Measurements from ENCODE around the gene TMEM248. TPM values are rescaled to one million over a fixed set of nuclear protein-coding genes. Genes with fewer than 3 reads are reported as not detected.

The TMEM248 gene
- total RNA-seq, 3 donors from 2014 or later, result 119 to 148 (median 120) TPM

DNA sequence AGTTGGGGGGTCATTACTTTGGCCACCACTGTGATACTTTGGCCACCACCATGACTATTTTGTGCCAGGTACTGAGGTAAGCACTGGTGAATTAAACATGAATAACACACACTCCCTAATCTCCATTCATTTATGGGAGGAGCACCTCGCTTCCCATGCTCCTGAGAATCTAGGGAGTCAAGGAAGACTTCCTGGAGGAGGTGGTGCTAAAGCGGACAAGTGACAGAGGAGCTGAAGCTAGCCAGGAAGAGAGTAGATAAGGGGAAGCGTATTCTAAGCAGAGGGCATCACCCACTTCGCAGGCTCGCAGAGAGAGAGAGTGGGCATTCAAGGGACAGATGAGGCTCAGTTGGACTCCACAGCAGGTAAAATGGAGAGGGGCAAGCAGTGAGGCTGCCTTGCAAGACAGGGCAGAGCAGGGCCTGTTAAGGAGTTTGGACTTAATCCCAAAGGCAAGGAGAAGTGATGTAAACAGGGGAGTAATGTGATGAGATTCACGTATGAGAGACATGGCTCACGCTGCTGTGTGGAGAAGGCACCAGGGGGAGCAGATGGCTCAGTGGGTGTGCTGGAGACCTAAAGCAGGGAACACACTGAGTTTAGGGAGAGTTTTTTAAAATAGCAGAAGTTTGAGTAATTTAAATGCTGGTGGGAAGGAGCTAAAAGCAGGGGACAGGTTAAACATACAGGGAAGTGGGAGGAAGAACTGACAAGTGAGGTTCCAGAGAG is 21.3 kb upstream of the TMEM248 start:
- no peak for TF ChIP-seq POLR2A (IDR thresholded peaks at IDR 0.05)
- Histone ChIP-seq H3K4me1 (no peaks in the 10 kb centered on the region), H3K27ac (no peak overlapping the region), H3K4me3 (no peak overlapping the region), H3K9me3 (no peaks in the 10 kb centered on the region), H3K27me3 (no peaks in the 10 kb centered on the region), H3K36me3 (no peaks in the 10 kb centered on the region)
- intact Hi-C loops (cut with DNase I; ENCODE audit: low total_unique reads), result no loop called here
- no peak for DNase-seq (ENCODE audit: low spot score in 2 of 2)

DNA sequence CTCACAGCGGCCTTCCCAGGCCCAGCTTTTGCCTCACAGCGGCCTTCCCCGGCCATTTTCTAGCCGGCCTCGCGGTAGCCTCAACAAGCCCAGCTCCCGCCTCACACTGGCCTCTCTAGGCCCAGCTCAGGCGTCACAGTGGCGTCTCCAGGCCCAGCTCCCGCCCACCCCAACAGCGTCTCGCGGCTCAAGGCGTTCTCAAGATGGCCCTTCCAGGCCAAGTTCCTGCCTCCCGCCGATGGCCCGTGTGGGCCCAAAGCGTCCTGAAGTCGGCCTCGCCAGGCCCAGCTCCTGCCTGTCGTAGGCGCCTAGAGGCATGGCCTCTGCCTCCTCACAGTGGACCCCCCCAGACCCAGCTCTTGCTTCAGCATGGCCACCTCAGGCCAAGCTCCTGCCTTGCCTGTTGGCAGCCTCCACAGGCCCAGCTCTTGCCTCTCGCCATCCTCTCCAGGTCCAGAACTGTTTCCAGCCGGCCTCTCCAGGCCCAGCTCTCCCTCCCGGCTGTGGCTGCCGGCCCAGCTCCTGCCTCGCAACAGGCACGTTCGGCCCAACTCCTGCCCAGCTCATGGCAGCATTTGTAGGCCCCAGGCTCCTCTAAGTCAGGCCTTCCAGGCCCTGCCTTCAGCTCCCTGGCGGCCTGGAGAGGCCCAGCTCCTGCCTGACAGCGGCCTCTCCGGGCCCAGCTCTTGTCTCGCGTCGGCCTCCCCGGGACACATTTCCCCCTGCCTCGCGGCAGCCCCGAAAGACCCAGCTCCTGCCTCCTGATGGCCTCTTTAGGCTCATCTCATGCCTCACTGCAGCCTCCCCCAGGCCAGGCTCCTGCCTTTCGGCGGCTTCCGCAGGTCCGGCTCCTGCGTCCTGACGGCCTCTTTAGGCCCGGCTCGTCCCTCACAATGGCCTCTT is 18.8 kb upstream of the TMEM248 start:
- no peaks in the 10 kb centered on the region for H3K27me3 ChIP-seq
- no peak overlapping the region for H3K4me3 ChIP-seq
- DNase-seq (ENCODE audit: low spot score in 2 of 2), result no peak
- H3K27ac ChIP-seq, result no peak overlapping the region
- no peak for TF ChIP-seq POLR2AphosphoS5 (IDR thresholded peaks at IDR 0.05)
- H3K4me1 ChIP-seq, result no peaks in the 10 kb centered on the region
- intact Hi-C loops (cut with DNase I; ENCODE audit: low total_unique reads), result no loop called here
- H3K9me3 ChIP-seq, result no peaks in the 10 kb centered on the region
- no peaks in the 10 kb centered on the region for H3K36me3 ChIP-seq

DNA sequence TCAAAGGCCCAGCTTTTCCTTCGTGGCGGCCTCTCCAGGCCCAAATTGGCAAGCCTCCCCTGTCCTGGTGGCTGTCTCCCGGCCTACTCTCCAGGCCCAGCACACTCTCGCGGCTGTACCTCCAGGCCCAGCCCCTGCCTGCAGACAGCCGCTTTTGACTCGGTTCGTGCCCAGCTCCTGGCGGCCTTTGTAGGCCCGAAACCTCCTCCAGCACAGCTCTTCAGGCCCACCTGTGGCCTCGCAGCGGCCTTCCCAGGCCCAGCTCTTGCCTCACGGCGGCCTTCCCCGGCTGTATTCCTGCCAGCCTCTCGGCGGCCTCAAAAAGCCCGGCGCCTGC is 18.2 kb upstream of the TMEM248 start:
- Histone ChIP-seq H3K27me3 (no peaks in the 10 kb centered on the region), H3K36me3 (no peaks in the 10 kb centered on the region), H3K4me1 (no peaks in the 10 kb centered on the region), H3K27ac (no peak overlapping the region), H3K4me3 (no peak overlapping the region), H3K9me3 (no peaks in the 10 kb centered on the region)
- TF ChIP-seq, protein P1, sequence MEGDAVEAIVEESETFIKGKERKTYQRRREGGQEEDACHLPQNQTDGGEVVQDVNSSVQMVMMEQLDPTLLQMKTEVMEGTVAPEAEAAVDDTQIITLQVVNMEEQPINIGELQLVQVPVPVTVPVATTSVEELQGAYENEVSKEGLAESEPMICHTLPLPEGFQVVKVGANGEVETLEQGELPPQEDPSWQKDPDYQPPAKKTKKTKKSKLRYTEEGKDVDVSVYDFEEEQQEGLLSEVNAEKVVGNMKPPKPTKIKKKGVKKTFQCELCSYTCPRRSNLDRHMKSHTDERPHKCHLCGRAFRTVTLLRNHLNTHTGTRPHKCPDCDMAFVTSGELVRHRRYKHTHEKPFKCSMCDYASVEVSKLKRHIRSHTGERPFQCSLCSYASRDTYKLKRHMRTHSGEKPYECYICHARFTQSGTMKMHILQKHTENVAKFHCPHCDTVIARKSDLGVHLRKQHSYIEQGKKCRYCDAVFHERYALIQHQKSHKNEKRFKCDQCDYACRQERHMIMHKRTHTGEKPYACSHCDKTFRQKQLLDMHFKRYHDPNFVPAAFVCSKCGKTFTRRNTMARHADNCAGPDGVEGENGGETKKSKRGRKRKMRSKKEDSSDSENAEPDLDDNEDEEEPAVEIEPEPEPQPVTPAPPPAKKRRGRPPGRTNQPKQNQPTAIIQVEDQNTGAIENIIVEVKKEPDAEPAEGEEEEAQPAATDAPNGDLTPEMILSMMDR (IDR thresholded peaks at IDR 0.05), result no peak
- TF ChIP-seq POLR2AphosphoS5 (IDR thresholded peaks at IDR 0.05), result no peak
- intact Hi-C loops (cut with DNase I; ENCODE audit: low total_unique reads), result no loop called here
- DNase-seq (ENCODE audit: low spot score in 2 of 2), result no peak

DNA sequence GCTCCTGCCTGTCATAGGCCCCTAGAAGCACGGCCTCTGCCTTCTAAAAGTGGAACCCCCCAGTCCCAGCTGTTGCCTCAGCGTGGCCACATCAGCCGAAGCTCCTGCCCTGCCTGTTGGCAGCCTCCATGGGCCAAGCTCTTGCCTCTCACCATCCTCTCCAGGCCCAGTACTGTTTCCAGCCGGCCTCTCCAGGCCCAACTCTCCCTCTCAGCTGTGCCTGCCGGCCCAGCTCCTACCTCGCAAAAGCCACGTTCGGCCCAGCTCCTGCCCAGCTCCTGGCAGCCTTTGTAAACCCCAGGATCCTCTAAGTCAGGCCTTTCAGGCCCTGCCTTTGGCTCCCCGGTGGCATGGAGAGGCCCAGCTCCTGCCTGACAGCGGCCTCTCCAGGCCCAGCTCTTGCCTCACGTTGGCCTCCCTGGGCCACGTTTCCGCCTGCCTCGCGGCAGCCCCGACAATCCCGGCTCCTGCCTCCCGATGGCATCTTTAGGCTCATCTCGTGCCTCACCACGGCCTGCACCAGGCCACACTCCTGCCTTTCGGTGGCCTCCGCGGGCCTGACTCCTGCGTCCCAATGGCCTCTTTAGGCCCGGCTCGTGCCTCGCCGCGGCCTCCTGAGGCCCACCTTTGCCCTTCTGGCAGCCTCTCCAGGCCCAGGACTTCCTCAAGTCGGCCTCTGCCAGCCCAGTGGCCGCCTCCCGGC is 17.5 kb upstream of the TMEM248 start:
- Histone ChIP-seq H3K27me3 (no peaks in the 10 kb centered on the region), H3K9me3 (no peaks in the 10 kb centered on the region), H3K27ac (no peak overlapping the region), H3K4me3 (no peak overlapping the region), H3K36me3 (no peaks in the 10 kb centered on the region), H3K4me1 (no peaks in the 10 kb centered on the region)
- intact Hi-C loops (cut with DNase I; ENCODE audit: low total_unique reads), result no loop called here
- no peak for TF ChIP-seq POLR2AphosphoS5 (IDR thresholded peaks at IDR 0.05)
- TF ChIP-seq, protein P1 (IDR thresholded peaks at IDR 0.05), result no peak
- no peak for TF ChIP-seq POLR2A (IDR thresholded peaks at IDR 0.05)
- no peak for DNase-seq (ENCODE audit: low spot score in 2 of 2)

DNA sequence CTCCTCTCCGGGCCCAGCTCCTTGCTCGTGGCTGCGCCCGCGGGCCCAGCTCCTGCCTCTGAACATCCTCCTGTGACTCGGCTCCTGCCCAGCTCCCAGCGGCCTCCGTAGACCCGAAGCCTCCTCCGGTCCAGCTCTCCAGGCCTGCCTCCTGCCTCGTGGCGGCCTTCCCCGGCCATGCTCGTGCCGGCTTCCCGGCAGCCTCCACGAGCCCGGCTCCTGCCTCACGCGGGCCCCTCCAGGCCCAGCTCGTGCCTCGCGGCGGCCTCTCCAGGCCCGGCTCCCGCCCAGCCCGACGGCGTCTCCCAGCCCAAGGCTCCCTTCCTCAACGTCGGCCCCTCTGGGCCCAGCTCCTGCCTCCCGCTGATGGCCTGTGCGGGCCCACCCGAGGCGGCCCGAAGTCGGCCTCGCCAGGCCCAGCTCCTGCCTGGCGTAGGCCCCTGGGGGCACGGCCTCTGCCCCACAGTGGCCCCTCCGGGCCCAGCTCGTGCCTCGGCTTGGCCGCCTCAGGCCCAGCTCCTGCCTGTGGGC is 16.9 kb upstream of the TMEM248 start:
- TF ChIP-seq, protein P1 (IDR thresholded peaks at IDR 0.05), result no peak
- no peak for TF ChIP-seq POLR2AphosphoS5 (IDR thresholded peaks at IDR 0.05)
- no peak for TF ChIP-seq POLR2A (IDR thresholded peaks at IDR 0.05)
- no peak overlapping the region for H3K4me3 ChIP-seq
- intact Hi-C loops (cut with DNase I; ENCODE audit: low total_unique reads), result no loop called here
- H3K27me3 ChIP-seq, result no peaks in the 10 kb centered on the region
- H3K4me1 ChIP-seq, result no peaks in the 10 kb centered on the region
- H3K9me3 ChIP-seq, result no peaks in the 10 kb centered on the region
- H3K36me3 ChIP-seq, result no peaks in the 10 kb centered on the region
- no peak for DNase-seq (ENCODE audit: low spot score in 2 of 2)
- no peak overlapping the region for H3K27ac ChIP-seq
